ENCODE results near the gene MAPK13. TPM values are rescaled to one million over a fixed set of nuclear protein-coding genes. Genes with fewer than 3 reads are reported as not detected.
"Not testable (repeated sequence)": the region's sequence is repeated elsewhere in the genome, so short reads cannot be mapped to it uniquely, and the experiment has no call there.

Gene MAPK13
- total RNA-seq, result 100 to 1,000 TPM in 2 of 4 donors, 10 to 100 TPM in 2; 62.2 to 136 (median 104) TPM

DNA sequence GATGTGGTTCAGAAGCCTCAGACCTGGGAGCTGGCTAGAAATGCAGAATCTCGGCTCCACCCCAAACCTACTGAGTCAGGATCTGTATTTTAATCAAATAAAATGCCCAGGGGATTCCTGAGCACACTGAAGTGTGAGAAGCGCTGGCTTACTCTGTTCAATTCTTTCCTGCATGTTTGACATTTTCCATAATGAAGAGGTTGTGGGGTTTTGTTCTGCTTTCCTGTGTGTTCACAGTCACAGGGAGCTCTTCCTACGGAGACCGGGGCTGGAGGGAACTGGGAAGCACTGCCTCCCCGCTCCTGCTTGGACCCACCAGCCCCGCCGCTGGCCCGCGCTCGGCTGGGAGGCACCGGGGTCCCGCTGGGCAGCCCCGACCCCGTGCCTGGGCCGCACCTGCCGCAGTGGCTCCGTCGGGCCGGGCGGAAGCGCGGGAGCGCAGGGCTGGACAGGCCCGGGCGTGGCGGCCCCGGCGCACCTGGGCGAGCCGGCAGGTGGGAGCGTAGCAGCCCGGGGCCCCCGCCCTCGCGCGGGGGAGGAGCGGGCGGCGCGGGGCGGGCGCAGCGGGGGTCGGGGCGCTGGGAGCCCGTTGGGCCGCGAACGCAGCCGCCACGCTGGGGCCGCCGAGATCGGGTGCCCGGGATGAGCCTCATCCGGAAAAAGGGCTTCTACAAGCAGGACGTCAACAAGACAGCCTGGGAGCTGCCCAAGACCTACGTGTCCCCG lies at the start of gene MAPK13:
TSS of gene MAPK13 (plus strand) at position 573 of the 726 bp plus-strand sequence. CDS start at position 643, 70 bp downstream.
- intact Hi-C loops (cut with DNase I), result loop anchor here (5.0 to 10.0 kb wide), 2 partner anchors 67 to 235 kb away; partner anchors contain the start of gene BRPF3
- no peak for DNase-seq

DNA sequence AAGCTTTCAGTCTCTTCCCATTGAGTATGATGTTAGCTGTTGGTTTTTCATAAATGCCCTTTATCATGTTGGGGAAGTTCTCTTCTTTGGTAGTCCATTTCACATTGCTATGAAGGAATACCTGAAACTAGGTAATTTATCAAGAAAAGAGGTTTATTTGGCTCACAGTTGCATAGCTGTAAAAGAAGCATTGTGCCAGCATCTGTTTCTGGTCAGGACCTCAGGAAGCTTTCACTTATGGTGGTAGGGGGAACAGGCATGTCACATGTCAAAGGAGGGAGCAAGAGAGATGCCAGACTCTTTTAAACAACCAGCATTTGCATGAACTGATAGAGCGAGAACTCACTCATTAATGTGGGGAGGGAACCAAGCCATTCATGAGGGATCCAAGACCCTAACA lies 48.0 kb upstream of the MAPK13 start:
- no peaks in the 10 kb centered on the region for H3K9me3 ChIP-seq
- 100% methylated on average over 1 of the region's 1 CpG for WGBS, 2 donors
- no peaks in the 10 kb centered on the region for H3K27me3 ChIP-seq
- no peaks in the 10 kb centered on the region for H3K4me1 ChIP-seq
- no peak overlapping the region for H3K27ac ChIP-seq
- TF ChIP-seq, protein P1, sequence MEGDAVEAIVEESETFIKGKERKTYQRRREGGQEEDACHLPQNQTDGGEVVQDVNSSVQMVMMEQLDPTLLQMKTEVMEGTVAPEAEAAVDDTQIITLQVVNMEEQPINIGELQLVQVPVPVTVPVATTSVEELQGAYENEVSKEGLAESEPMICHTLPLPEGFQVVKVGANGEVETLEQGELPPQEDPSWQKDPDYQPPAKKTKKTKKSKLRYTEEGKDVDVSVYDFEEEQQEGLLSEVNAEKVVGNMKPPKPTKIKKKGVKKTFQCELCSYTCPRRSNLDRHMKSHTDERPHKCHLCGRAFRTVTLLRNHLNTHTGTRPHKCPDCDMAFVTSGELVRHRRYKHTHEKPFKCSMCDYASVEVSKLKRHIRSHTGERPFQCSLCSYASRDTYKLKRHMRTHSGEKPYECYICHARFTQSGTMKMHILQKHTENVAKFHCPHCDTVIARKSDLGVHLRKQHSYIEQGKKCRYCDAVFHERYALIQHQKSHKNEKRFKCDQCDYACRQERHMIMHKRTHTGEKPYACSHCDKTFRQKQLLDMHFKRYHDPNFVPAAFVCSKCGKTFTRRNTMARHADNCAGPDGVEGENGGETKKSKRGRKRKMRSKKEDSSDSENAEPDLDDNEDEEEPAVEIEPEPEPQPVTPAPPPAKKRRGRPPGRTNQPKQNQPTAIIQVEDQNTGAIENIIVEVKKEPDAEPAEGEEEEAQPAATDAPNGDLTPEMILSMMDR (IDR thresholded peaks at IDR 0.05), result no peak
- no peak for TF ChIP-seq POLR2A (IDR thresholded peaks at IDR 0.05)
- H3K4me3 ChIP-seq, result no peak overlapping the region
- peaks cover 22 to 77% (median 28%) of the 10 kb centered on the region in 3 donors for H3K36me3 ChIP-seq
- intact Hi-C loops (cut with DNase I), result no loop called here
- DNase-seq, result no peak

More for the DNA sequence above, at the start of gene MAPK13:
- H3K4me1 ChIP-seq, result peaks cover 18 to 72% (median 21%) of the 10 kb centered on the region in 3 donors
- peak within 1 kb of the TSS; percentile 81 to 98 (median 92) for H3K27ac ChIP-seq
- H3K9me3 ChIP-seq, result no peaks in the 10 kb centered on the region
- 6 to 7% methylated on average over 2 to 5 of the region's 59 CpGs for WGBS, 2 donors
- H3K27me3 ChIP-seq, result peaks cover 0 to 15% (median 0%) of the 10 kb centered on the region in 4 donors
- H3K36me3 ChIP-seq, result peaks cover 0 to 31% (median 0%) of the 10 kb centered on the region in 3 donors
- H3K4me3 ChIP-seq, result peak within 1 kb of the TSS; percentile 55 to 79 (median 74)
- peak in 1 of 4 donors; percentile 19 for TF ChIP-seq POLR2A (IDR thresholded peaks at IDR 0.05)
- TF ChIP-seq, protein P1 (IDR thresholded peaks at IDR 0.05), result no peak

DNA sequence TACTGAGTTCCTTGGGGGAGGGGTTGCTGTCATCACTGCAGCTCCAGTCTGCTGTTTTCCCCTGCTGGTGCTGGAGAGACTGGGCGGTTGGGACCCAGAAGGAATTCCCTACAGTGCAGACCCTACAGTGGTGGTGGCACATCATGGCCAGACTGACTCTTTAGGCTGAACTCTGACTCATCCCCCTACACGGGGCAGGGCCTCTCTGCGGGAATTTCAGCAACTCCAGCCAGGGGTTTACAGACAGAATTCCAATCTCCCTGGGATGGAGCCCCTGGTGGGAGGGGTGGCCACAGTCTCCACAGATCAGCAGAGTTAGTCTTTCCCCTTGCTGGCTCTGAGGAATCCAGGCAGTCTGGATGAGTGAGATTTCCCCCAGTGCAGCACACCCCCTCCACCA lies 46.9 kb upstream of the MAPK13 start:
- H3K36me3 ChIP-seq, result peaks cover 22 to 68% (median 28%) of the 10 kb centered on the region in 3 donors
- H3K27ac ChIP-seq, result no peak overlapping the region
- DNase-seq, result no peak
- WGBS, 2 donors, result 89% methylated on average over 2 of the region's 3 CpGs; no CpG with 5 or more reads in 1 of the 2 donors
- no peak for TF ChIP-seq POLR2A (IDR thresholded peaks at IDR 0.05)
- TF ChIP-seq, protein P1 (IDR thresholded peaks at IDR 0.05), result no peak
- no peaks in the 10 kb centered on the region for H3K9me3 ChIP-seq
- no peaks in the 10 kb centered on the region for H3K27me3 ChIP-seq
- H3K4me1 ChIP-seq, result no peaks in the 10 kb centered on the region
- no peak overlapping the region for H3K4me3 ChIP-seq
- intact Hi-C loops (cut with DNase I), result no loop called here

DNA sequence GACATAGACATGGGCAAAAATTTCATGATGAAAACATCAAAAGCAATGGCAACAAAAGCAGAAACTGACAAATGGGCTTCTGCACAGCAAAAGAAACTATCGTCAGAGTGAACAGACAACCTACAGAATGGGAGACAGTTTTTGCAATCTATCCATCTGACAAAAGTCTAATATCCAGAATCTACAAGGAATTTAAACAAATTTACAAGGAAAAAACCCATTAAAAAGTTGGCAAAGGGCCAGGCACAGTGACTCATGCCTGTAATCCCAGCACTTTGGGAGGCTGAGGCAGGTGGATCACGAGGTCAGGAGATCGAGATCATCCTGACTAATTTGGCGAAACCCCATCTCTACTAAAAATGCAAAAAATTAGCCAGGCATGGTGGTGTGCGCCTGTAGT lies 42.1 kb upstream of the MAPK13 start:
- DNase-seq; H3K27ac ChIP-seq; H3K4me1 ChIP-seq; intact Hi-C loops (cut with DNase I); H3K4me3 ChIP-seq; H3K27me3 ChIP-seq; H3K9me3 ChIP-seq: not testable (repeated sequence)
- peaks cover 9 to 40% (median 10%) of the 10 kb centered on the region in 3 donors for H3K36me3 ChIP-seq
- WGBS, 2 donors, result 78 to 95% methylated on average over 4 to 5 of the region's 5 CpGs

DNA sequence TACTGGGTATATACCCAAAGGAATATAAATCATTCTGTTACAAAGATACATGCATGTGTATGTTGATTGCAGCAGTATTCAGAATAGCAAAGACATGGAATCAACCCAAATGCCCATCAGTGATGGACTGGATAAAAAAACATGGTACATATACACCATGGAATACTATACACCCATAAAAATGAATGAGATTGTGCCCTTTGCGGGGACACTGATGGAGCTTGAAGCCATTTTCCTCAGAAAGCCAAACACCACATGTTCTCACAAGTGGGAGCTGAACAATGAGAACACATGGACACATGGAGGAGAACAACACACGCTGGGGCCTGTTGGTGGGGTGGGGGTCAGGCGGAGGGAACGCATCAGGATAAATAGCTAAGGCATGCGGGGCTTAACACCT lies 41.3 kb upstream of the MAPK13 start:
- no peak for DNase-seq
- Histone ChIP-seq H3K36me3 (peaks cover under 1 to 32% (median 2%) of the 10 kb centered on the region in 3 donors), H3K4me3 (no peak overlapping the region), H3K27me3 (no peaks in the 10 kb centered on the region), H3K27ac (no peak overlapping the region), H3K9me3 (no peaks in the 10 kb centered on the region), H3K4me1 (no peaks in the 10 kb centered on the region)
- intact Hi-C loops (cut with DNase I), result no loop called here
- TF ChIP-seq, protein P1 (IDR thresholded peaks at IDR 0.05), result no peak
- TF ChIP-seq POLR2A (IDR thresholded peaks at IDR 0.05), result no peak
- 83 to 88% methylated on average over 5 of the region's 5 CpGs for WGBS, 2 donors

Measured in esophagus squamous epithelium (tissue), 5 donors.